Stimulated activated CD8-positive, alpha-beta memory T cell treated with anti-CD3 and anti-CD28 coated beads, Interleukin-2, amount 100 ng/mL, for 1 hour (primary cell): ENCODE measurements around the gene CCDC116.
A peak's percentile ranks its signal among the peaks of the same experiment; 100 is the strongest.
"Not testable (repeated sequence)": the region's sequence is repeated elsewhere in the genome, so short reads cannot be mapped to it uniquely, and the experiment has no call there.

Experiments used
- DNase-seq, 2 donors: peaks; one replicate each; pipeline ENCODE4 v3.0.0-alpha.2; 2020; ENCODE audit warnings: low read depth in 2 of 2

The CCDC116 gene

DNA sequence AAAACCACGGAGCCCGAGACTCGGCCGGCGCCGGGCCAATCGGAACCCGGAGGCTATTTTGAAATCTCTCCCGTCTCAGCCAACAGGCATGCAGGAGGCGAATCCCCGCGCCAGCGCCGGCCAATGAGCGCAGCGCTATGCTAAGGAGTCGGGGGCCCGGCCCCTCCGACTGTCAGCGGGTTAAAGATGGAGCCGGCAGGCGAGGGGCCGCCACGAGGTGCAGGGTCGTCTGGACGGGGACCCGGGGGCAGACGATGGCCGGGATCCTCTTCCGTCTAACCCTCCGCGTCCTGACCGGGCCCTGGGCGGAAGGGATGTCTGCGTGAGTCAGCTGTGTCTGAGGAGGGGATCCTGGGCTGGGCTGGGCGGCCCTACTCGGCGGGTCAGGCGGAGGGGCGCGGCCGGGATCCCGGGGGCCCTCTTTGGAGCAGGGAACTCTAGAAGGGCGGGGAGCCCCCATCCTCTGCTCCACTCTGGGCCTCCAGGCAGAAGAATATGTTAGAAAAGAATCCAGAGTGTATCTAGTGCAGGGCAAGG is 19.5 kb downstream of the CCDC116 start:
- peak; percentile 55 to 67 for DNase-seq

GRCh38 chr22:21652547-21653545 is 20.3 kb downstream of the CCDC116 start:
- no peak for DNase-seq

DNA sequence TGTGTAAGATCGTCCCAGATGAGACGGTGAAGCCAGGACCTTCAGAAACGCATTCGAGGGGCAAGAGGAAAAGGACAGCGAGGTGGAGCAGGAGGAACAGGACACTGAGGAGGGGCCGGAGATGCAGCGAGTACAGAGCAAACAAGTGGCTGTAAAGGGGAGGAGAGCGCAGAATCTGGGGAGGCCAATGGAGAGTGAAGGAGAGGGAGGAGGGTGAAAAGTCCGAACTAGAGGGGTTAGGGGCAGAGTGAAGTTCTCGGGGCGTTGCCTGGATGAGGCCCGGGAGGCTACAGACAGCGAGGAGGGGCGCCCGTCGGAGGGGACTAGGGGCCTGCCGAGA is 24.4 kb downstream of the CCDC116 start:
- no peak for DNase-seq

- peak; percentile 45 to 64 for DNase-seq
These were observed 24.9 kb downstream of the CCDC116 start for GRCh38 chr22:21657360-21658032.

DNA sequence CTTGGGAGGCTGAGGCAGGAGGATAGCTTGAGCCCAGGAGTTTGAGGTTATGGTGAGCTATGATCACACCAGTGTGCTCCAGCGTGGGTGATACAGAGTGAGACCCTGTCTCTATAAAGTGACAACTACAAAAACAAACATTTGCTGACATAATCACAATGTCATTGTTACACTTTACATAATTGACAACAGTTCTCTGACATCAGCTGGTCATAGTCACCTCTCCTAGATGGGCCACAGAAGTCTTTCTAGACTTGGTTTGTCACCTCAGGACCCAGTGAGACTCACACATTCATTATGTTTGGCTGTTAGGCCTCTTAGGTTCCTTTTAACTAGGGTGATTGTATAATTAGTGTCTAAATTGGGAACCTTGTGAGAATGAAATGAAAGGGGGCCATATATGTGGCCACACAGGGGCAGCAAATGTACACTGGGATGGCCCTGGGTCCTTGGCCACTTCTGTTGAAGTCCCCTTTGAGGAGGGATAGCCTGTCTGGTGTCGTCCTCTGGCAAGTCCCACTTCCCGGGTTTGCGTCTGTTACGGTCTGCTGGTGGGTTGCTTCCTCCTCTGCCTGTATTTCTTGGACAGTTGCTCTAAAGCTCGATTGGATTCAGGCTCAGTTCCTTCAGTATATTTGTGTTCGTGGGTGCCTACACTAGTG is 27.4 kb downstream of the CCDC116 start:
- DNase-seq, result no peak

- no peak for DNase-seq
These were observed 28.3 kb downstream of the CCDC116 start for GRCh38 chr22:21660904-21661303.

DNA sequence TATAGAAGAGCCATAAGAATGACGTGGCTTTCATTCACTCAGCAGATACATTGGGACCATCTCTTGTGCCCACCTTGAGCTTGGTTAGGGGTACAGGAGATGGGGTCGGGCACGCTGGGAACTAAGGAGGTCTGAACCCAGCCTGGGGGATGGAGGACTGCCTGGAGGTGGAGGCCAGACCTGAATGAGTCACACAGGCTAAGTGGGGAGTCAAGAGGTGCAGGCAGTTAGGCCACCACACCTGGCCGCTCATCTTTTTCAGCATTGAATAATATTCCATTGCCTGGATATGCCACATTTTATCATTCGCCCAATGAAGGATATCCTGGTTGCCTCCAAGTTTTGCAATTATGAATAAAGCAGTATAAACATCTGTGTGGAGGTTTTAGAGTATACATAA is 29.4 kb downstream of the CCDC116 start:
- DNase-seq, result no peak

DNA sequence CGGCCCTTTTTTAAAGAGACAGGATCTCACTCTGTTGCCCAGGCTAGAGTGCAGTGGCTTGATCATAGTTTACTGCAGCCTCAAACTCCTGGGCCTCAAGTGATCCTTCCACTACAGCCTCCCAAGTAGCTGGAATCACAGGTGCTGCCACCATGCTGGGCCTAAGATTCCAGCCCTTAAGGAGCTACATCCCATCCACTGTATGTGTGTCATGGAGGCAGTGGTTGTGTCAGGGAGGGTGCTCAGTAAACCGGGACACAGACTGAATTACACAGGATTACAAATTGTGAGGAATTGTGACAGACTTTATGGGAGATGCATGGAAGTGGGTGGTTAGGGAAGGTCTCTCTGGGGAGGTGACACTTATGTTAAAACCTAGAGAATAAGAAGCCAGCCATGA is 31.2 kb downstream of the CCDC116 start:
- no peak for DNase-seq

- no peak for DNase-seq
These were observed 32.7 kb downstream of the CCDC116 start for GRCh38 chr22:21665047-21665851.

GRCh38 chr22:21666786-21667185 is 34.2 kb downstream of the CCDC116 start:
- no peak for DNase-seq

DNA sequence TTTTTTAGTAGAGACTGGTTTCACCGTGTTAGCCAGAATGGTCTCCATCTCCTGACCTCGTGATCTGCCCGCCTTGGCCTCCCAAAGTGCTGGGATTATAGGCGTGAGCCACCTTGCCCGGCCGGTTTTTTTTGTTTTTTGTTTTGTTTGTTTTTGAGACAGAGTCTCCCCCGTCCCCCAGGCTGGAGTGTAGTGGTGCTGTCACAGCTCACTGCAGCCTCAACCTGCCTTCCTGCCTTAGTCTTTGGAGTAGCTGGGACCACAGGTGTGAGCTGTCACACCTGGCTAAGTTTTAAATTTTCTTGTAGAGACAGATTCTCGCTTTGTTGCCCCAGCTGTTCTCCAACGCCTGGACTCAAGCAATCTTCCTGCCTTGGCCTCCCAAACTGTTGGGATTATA is 36.5 kb downstream of the CCDC116 start:
- no peak for DNase-seq

DNA sequence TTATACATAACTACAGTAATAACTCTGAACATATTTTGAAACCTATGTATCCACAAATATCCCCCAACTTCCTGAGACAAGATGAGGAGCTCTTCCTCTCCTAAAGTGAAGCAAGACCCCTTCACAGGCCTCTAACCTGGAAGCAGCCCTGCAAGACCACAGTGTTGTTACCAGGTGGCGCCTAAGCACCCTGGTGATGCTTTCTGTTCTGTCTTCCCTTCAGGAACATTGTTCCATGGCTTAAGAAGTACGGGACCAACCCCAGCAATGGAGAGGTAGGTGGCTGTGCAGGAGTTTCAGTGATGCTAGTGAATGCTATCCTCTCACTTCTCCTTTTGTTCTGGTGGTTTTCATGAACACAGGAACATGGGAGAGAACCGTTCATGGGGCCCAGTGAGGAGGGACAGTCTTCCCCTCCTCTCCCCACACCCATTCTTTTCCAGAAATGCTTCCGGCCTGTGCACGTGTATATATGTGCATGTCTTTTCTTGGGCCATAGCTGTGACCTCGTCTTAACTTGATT is 39.6 kb downstream of the CCDC116 start:
- DNase-seq, result no peak

DNA sequence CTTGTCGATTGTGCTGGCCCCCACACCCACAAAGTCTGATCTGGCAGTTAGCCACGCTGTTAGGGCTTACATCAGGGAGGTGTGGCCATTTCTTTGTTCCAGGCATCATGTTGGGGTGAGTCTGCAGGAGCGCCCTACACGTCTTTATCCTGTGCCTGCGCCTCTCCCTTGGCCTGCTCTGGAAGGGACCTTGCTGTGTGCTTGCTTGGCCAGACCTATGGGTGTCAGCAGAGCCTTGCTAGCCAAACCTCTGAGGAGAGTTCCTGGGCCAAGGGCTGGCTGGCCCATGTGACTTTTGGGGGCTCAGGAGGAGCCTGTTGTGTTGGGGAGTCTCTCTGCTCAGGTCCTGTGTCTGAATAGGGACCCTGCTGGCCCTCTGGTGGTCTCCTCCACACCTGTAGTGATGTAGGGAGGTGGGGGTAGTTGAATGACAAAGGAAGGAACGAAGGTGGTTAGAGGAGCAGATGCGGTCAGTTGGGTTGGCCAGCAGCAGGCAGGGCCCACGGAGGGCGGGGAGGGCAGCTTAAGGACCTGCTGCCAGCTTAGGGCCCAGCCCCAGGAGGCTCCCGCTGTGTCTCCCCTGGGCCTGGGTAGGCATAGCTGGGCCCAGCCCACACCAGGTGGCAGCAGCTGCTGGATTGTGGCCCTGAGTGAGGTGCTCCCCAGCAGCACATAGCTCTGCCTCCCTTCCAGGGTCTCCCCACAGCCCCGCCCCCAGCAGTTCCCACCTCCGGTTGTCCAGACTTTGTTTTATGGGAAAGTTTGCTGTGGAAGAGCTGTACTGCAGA is 41.2 kb downstream of the CCDC116 start:
- no peak for DNase-seq

- no peak for DNase-seq
These were observed 42.2 kb downstream of the CCDC116 start for GRCh38 chr22:21674638-21675245.

GRCh38 chr22:21677606-21678443 is 45.3 kb downstream of the CCDC116 start:
- DNase-seq, result no peak

DNA sequence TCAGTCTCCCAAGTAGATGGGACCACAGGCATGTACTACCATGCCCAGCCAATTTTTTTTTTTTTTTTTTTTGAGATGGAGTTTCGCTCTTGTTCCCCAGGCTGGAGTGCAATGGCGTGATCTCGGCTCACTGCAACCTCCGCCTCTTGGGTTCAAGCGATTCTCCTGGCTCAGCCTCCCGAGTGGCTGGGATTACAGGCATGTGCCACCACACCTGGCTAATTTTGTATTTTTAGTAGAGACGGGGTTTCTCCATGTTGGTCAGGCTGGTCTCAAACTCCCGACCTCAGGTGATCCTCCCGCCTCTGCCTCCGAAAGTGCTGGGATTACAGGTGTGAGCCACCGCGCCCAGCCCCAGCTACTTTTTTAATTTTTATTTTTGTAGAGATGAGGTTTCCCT is 46.3 kb downstream of the CCDC116 start:
- not testable (repeated sequence) for DNase-seq

GRCh38 chr22:21679383-21679782 is 46.8 kb downstream of the CCDC116 start:
- no peak for DNase-seq

DNA sequence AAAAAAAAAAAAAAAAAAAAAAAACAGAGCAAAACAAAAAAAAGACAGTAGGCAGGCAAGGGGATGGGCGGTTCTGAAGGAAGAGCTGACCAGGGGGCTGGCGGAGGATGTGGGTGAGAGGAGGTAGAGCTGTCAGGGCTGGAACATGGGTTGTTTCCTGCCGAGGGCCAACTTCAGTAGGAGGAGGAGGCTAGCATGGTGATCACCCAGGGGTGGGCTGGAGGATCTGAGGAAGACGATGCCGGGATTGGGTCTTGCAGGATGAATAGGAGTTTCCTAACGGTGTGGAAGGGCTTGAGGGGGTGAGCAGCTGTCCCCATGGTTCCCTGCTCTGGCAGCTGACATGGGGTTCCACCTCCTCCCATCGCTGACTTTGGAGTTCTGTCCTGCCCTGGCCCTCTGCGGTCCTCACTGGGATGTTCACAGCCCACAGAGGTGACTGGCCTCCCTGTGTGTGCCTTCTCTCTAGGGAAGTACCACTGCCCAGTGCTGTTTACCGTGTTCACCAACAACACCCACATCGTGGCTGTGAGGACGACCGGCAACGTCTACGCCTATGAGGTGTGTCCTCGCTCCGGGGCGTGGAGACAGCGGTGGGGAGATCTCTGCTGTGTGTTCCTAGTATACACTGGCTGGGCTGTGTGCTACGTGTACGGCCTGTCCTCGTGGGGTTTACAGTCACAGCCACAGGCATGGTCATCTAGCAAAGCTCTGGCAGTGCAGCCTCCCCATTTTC is 48.4 kb downstream of the CCDC116 start:
- no peak for DNase-seq
